Lung (tissue), 12 donors: ENCODE measurements around the gene GSAP. TPM values are rescaled to one million over a fixed set of nuclear protein-coding genes. Genes with fewer than 3 reads are reported as not detected.
"Not testable (repeated sequence)": the region's sequence is repeated elsewhere in the genome, so short reads cannot be mapped to it uniquely, and the experiment has no call there.

Experiments
- ATAC-seq: fragments of 200-7000 bp; cut with Tn5 transposase; one replicate; pipeline ENCODE4 v1.9.1; 2020; ENCODE audit warnings: moderate number of reproducible peaks; ENCODE audit not compliant: insufficient read depth, low FRiP score
- DNase-seq, 3 donors: peaks; one replicate each; pipeline ENCODE4 v3.0.0-alpha.2; 2013 to 2017
- H3K27ac ChIP-seq, 2 donors: one replicate each; pipeline ENCODE4 v1.5.1; 2013; ENCODE audit warnings: mild to moderate bottlenecking in 2 of 2, moderate library complexity in 2 of 2, control low read depth in 1 of 2, inconsistent platforms in 1 of 2, low read depth in 1 of 2, low read length in 1 of 2
- H3K27me3 ChIP-seq, 3 donors: one replicate each; pipeline ENCODE4 v1.5.1; 2013; ENCODE audit warnings: low read length in 2 of 3; ENCODE audit not compliant: control insufficient read depth in 3 of 3, insufficient read depth in 3 of 3
- H3K36me3 ChIP-seq, 4 donors: one replicate each; pipeline ENCODE4 v1.5.1; 2013; ENCODE audit warnings: low read length in 4 of 4, mild to moderate bottlenecking in 1 of 4, moderate library complexity in 1 of 4; ENCODE audit not compliant: control insufficient read depth in 4 of 4, insufficient read depth in 4 of 4
- H3K4me1 ChIP-seq, 5 donors: one replicate each; pipeline ENCODE4 v1.5.1; 2013; ENCODE audit warnings: low read length in 5 of 5, mild to moderate bottlenecking in 2 of 5, moderate library complexity in 1 of 5; ENCODE audit not compliant: control insufficient read depth in 5 of 5, insufficient read depth in 5 of 5
- H3K4me3 ChIP-seq: one replicate; pipeline ENCODE4 v1.5.1; 2013; ENCODE audit warnings: mild to moderate bottlenecking, control low read depth, moderate library complexity
- H3K9ac ChIP-seq, 2 donors: one replicate each; pipeline ENCODE4 v1.5.1; 2013; ENCODE audit warnings: low read length in 2 of 2, control low read depth in 1 of 2; ENCODE audit not compliant: insufficient read depth in 1 of 2
- H3K9me3 ChIP-seq, 4 donors: one replicate each; pipeline ENCODE4 v1.5.1; 2013; ENCODE audit warnings: low read length in 3 of 4, mild to moderate bottlenecking in 1 of 4, moderate library complexity in 1 of 4; ENCODE audit not compliant: control insufficient read depth in 4 of 4, insufficient read depth in 3 of 4
- CTCF ChIP-seq: IDR thresholded peaks from 2 replicates; pipeline ENCODE4 v1.5.1; 2012; ENCODE audit warnings: mild to moderate bottlenecking; ENCODE audit errors: control extremely low read depth, extremely low read depth
- WGBS, 2 donors: extraction: QIAGEN DNeasy Blood & Tissue Kit; methylation state at CpG; one replicate each; pipeline ENCODE4 v1.1.7; 2013; 5-methylcytosine and 5-hydroxymethylcytosine counted together
- polyA plus RNA-seq, 2 donors: library from polyadenylated mRNA; stranded (reverse); fragments of 200-250 nt; gene quantifications; one replicate each; pipeline ENCODE4 v1.2.1, GENCODE V29; 2013
- total RNA-seq, 2 donors: library from RNA; depleted of rRNA in 1 of 2; stranded (reverse); fragments of >200 nt in 1 of 2; gene quantifications; one replicate each; pipeline ENCODE4 v1.2.1, GENCODE V29; 2014 to 2021
- donor health status: control.
- donor health status: control.
- donor health status: Bipolar disorder and iron deficiency.
- donor health status: healthy.
- donor health status: DM: yes; HTN: yes; CAD: no.

GSAP gene
- total and polyA plus RNA-seq, 4 donors, result 26.4 to 99.3 (median 57.4) TPM

GRCh38 chr7:77454802-77455201 is 38.7 kb upstream of the GSAP start:
- Histone ChIP-seq H3K4me1 (no peaks in the 10 kb centered on the region), H3K9me3 (no peaks in the 10 kb centered on the region), H3K27ac (no peak overlapping the region), H3K36me3 (no peaks in the 10 kb centered on the region), H3K27me3 (no peaks in the 10 kb centered on the region), H3K9ac (no peak overlapping the region), H3K4me3 (no peak overlapping the region)
- ATAC-seq, result no peak
- no peak for TF ChIP-seq CTCF
- DNase-seq, result no peak
- 71 to 84% methylated on average over 4 of the region's 4 CpGs for WGBS, 2 donors

GRCh38 chr7:77453531-77453930 is 37.4 kb upstream of the GSAP start:
- H3K4me1 ChIP-seq, result no peaks in the 10 kb centered on the region
- ATAC-seq, result no peak
- WGBS, 2 donors, result 7 to 11% methylated on average over 2 of the region's 2 CpGs
- H3K27ac ChIP-seq, result peak overlapping the region in 1 of 2 donors; percentile 14
- H3K9ac ChIP-seq, result no peak overlapping the region
- no peak for TF ChIP-seq CTCF
- no peak overlapping the region for H3K4me3 ChIP-seq
- no peaks in the 10 kb centered on the region for H3K27me3 ChIP-seq
- DNase-seq, result no peak
- H3K9me3 ChIP-seq, result no peaks in the 10 kb centered on the region
- no peaks in the 10 kb centered on the region for H3K36me3 ChIP-seq

- not testable (repeated sequence) for DNase-seq, H3K27me3 ChIP-seq, ATAC-seq, H3K9me3 ChIP-seq, H3K27ac ChIP-seq, H3K4me1 ChIP-seq, H3K9ac ChIP-seq, H3K4me3 ChIP-seq, H3K36me3 ChIP-seq
- WGBS, 2 donors, result 95% methylated on average over 6 of the region's 6 CpGs
Measured at GRCh38 chr7:77451950-77452349, 35.8 kb upstream of the GSAP start.

GRCh38 chr7:77450613-77451012 is 34.5 kb upstream of the GSAP start:
- H3K27ac ChIP-seq, result no peak overlapping the region
- ATAC-seq (no peak), DNase-seq (no peak)
- no peak overlapping the region for H3K4me3 ChIP-seq
- H3K9me3 ChIP-seq, result no peaks in the 10 kb centered on the region
- no peaks in the 10 kb centered on the region for H3K27me3 ChIP-seq
- 95 to 98% methylated on average over 5 of the region's 5 CpGs for WGBS, 2 donors
- no peaks in the 10 kb centered on the region for H3K4me1 ChIP-seq
- H3K36me3 ChIP-seq, result no peaks in the 10 kb centered on the region
- TF ChIP-seq CTCF, result no peak
- no peak overlapping the region for H3K9ac ChIP-seq
